ENCODE measurements around the gene TUBGCP6.
"Not testable (repeated sequence)": the region's sequence is repeated elsewhere in the genome, so short reads cannot be mapped to it uniquely, and the experiment has no call there.

- TF ChIP-seq, protein P1, sequence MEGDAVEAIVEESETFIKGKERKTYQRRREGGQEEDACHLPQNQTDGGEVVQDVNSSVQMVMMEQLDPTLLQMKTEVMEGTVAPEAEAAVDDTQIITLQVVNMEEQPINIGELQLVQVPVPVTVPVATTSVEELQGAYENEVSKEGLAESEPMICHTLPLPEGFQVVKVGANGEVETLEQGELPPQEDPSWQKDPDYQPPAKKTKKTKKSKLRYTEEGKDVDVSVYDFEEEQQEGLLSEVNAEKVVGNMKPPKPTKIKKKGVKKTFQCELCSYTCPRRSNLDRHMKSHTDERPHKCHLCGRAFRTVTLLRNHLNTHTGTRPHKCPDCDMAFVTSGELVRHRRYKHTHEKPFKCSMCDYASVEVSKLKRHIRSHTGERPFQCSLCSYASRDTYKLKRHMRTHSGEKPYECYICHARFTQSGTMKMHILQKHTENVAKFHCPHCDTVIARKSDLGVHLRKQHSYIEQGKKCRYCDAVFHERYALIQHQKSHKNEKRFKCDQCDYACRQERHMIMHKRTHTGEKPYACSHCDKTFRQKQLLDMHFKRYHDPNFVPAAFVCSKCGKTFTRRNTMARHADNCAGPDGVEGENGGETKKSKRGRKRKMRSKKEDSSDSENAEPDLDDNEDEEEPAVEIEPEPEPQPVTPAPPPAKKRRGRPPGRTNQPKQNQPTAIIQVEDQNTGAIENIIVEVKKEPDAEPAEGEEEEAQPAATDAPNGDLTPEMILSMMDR (IDR thresholded peaks at IDR 0.05) = not testable (repeated sequence)
- not testable (repeated sequence) for TF ChIP-seq EP300 (IDR thresholded peaks at IDR 0.05)
Observed at GRCh38 chr22:50204998-50205397, 39.8 kb downstream of the TUBGCP6 start.
